M059J (cell line): ENCODE data around the gene CFL1. TPM values are rescaled to one million over a fixed set of nuclear protein-coding genes. Genes with fewer than 3 reads are reported as not detected.

Experiments
- DNase-seq: peaks from one replicate; pipeline ENCODE4 v3.0.0-alpha.2; 2012; ENCODE audit warnings: low read depth
- total RNA-seq: library from RNA; depleted of rRNA; stranded (reverse); fragments of >200 nt; shearing (Covaris generic); gene quantifications from 2 replicates; pipeline ENCODE4 v1.2.3, GENCODE V29; 2014

CFL1 gene
- total RNA-seq, 1 experiment from 2014 or later = 2,276 TPM

GRCh38 chr11:65888163-65888814 lies 30.3 kb upstream of the CFL1 start, which contains the start of gene FIBP:
Gene FIBP (minus strand): TSS chr11:65888471. CDS start chr11:65888418, 53 bp downstream.
- DNase-seq = peak; percentile 96

GRCh38 chr11:65887723-65888162 lies 29.8 kb upstream of the CFL1 start:
- DNase-seq = no peak

GRCh38 chr11:65886826-65887722 lies 29.1 kb upstream of the CFL1 start:
- DNase-seq = no peak

- DNase-seq = no peak
Measured at GRCh38 chr11:65885808-65886536, 28.0 kb upstream of the CFL1 start.

GRCh38 chr11:65885231-65885630 lies 27.3 kb upstream of the CFL1 start:
- DNase-seq = no peak

GRCh38 chr11:65884716-65885092 lies 26.7 kb upstream of the CFL1 start:
- DNase-seq = peak; percentile 71

GRCh38 chr11:65883786-65884715 lies 26.1 kb upstream of the CFL1 start:
- no peak for DNase-seq

GRCh38 chr11:65883058-65883761 lies 25.2 kb upstream of the CFL1 start:
- no peak for DNase-seq

- no peak for DNase-seq
Measured at GRCh38 chr11:65882120-65883057, 24.4 kb upstream of the CFL1 start.

- DNase-seq = peak; percentile 88
Measured at GRCh38 chr11:65880844-65881421, 23.0 kb upstream of the CFL1 start.

GRCh38 chr11:65880027-65880426 lies 22.0 kb upstream of the CFL1 start:
- no peak for DNase-seq

- DNase-seq = no peak
Measured at GRCh38 chr11:65879617-65880016, 21.6 kb upstream of the CFL1 start, which contains the start of gene CTSW. Gene CTSW (plus strand): TSS chr11:65879837. CDS start chr11:65879855, 18 bp downstream.

- DNase-seq = peak; percentile 87
Measured at GRCh38 chr11:65873318-65874156, 15.6 kb upstream of the CFL1 start.

- DNase-seq = peak; percentile 23
Measured at GRCh38 chr11:65872586-65873317, 14.8 kb upstream of the CFL1 start, which contains the start of gene EFEMP2. Gene EFEMP2 (minus strand): TSS chr11:65872800. CDS start chr11:65872354, 446 bp downstream.

- DNase-seq = no peak
Measured at GRCh38 chr11:65871811-65872548, 14.0 kb upstream of the CFL1 start.
